ENCODE results near the gene GLI3. TPM values are rescaled to one million over a fixed set of nuclear protein-coding genes. Genes with fewer than 3 reads are reported as not detected.

GLI3 gene
- total RNA-seq, 4 donors from 2014 or later, result 16.5 to 105 (median 22.6) TPM

DNA sequence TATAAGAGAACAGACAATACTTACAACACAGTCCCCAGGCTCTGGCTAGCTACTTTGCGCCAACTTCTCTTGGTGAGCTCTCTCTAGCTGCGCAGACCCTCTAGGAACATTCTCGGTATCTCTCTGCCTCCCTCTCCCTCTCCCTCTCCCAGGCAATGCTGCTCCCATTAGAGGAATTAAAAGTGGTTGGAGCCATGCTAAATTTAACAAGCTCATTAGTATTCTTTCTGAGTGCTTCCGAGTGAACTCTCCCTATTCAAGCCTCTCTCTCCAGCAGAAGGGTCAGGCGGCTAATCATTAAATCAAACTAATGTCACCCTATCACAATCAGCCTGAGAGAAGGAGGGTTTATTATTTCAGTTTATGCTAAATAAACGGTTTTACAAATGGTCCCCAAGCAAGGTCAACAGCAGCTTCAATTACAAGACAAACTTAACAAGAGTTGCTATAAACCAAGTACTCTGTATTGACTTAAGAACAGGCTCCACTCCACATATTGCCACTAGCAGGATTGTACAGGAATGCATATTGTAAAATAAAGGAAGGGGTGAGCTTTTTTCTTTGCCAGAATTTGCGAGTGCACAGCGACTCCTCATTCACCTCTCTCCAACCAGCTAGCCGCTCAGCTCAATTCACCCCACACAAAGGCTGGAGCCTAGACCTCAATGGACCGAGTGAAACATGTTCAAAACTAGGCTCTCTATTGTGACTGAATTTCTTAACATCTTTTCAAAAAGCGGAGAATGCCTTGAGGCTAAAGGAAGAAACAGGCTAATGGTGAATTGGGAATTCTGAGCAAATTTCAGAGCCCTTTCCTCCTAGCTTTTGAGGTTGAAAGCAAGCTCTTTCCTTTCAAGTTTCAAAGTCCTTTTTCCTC is 84.4 kb downstream of the GLI3 start:
- no peak for DNase-seq
- intact Hi-C loops (cut with DNase I; ENCODE audit: low total_unique reads), result no loop called here
- H3K36me3 ChIP-seq, result no peaks in the 10 kb centered on the region
- no peaks in the 10 kb centered on the region for H3K27me3 ChIP-seq
- peaks cover 0 to 6% of the 10 kb centered on the region in 2 donors for H3K4me1 ChIP-seq
- no peak for TF ChIP-seq POLR2A (IDR thresholded peaks at IDR 0.05)
- TF ChIP-seq, protein P1, sequence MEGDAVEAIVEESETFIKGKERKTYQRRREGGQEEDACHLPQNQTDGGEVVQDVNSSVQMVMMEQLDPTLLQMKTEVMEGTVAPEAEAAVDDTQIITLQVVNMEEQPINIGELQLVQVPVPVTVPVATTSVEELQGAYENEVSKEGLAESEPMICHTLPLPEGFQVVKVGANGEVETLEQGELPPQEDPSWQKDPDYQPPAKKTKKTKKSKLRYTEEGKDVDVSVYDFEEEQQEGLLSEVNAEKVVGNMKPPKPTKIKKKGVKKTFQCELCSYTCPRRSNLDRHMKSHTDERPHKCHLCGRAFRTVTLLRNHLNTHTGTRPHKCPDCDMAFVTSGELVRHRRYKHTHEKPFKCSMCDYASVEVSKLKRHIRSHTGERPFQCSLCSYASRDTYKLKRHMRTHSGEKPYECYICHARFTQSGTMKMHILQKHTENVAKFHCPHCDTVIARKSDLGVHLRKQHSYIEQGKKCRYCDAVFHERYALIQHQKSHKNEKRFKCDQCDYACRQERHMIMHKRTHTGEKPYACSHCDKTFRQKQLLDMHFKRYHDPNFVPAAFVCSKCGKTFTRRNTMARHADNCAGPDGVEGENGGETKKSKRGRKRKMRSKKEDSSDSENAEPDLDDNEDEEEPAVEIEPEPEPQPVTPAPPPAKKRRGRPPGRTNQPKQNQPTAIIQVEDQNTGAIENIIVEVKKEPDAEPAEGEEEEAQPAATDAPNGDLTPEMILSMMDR (IDR thresholded peaks at IDR 0.05), result no peak
- H3K4me3 ChIP-seq, result no peak overlapping the region
- no peak overlapping the region for H3K27ac ChIP-seq
- H3K9me3 ChIP-seq, result no peaks in the 10 kb centered on the region

GRCh38 chr7:42151309-42151708 is 85.7 kb downstream of the GLI3 start:
- peaks cover 0 to 2% of the 10 kb centered on the region in 2 donors for H3K4me1 ChIP-seq
- no peak for TF ChIP-seq POLR2A (IDR thresholded peaks at IDR 0.05)
- TF ChIP-seq, protein P1 (IDR thresholded peaks at IDR 0.05), result no peak
- H3K27ac ChIP-seq, result no peak overlapping the region
- no peak for DNase-seq
- H3K27me3 ChIP-seq, result no peaks in the 10 kb centered on the region
- H3K9me3 ChIP-seq, result no peaks in the 10 kb centered on the region
- H3K4me3 ChIP-seq, result peak overlapping the region in 1 of 2 donors; percentile 3
- H3K36me3 ChIP-seq, result no peaks in the 10 kb centered on the region
- intact Hi-C loops (cut with DNase I; ENCODE audit: low total_unique reads), result no loop called here

- no peaks in the 10 kb centered on the region for H3K36me3 ChIP-seq
- no peak for DNase-seq
- no peak for TF ChIP-seq POLR2A (IDR thresholded peaks at IDR 0.05)
- TF ChIP-seq, protein P1 (IDR thresholded peaks at IDR 0.05), result no peak
- H3K27me3 ChIP-seq, result no peaks in the 10 kb centered on the region
- intact Hi-C loops (cut with DNase I; ENCODE audit: low total_unique reads), result no loop called here
- H3K9me3 ChIP-seq, result no peaks in the 10 kb centered on the region
- no peak overlapping the region for H3K4me3 ChIP-seq
- no peak overlapping the region for H3K27ac ChIP-seq
- peaks cover 0 to 9% of the 10 kb centered on the region in 2 donors for H3K4me1 ChIP-seq
Observed at GRCh38 chr7:42145539-42145938, 91.5 kb downstream of the GLI3 start.

DNA sequence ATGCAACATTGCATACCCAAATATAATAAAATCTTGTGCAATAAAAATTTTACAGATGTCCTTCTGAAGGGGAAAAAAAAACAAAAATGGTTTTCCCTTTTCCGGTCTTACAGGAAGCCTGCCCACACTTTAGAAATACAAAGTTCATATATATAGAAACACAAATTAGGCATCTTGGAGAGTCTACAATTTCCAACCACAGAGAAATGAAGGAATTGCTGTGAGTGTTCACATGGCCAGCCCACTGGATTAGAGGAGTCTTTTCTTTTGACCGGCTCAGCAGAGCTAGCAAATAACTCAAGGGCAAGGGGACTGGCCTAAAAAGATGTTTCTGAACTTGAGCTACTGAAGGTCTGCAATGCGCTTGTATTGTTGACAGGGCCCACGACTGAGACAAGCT is 92.4 kb downstream of the GLI3 start:
- TF ChIP-seq, protein P1 (IDR thresholded peaks at IDR 0.05), result no peak
- no peak for TF ChIP-seq POLR2A (IDR thresholded peaks at IDR 0.05)
- Histone ChIP-seq H3K9me3 (no peaks in the 10 kb centered on the region), H3K27ac (peak overlapping the region; percentile 32 to 63), H3K27me3 (no peaks in the 10 kb centered on the region), H3K36me3 (no peaks in the 10 kb centered on the region), H3K4me3 (no peak overlapping the region), H3K4me1 (peaks cover 0 to 9% of the 10 kb centered on the region in 2 donors)
- intact Hi-C loops (cut with DNase I; ENCODE audit: low total_unique reads), result no loop called here
- no peak for DNase-seq
